HCT116 (cell line): ENCODE data around the gene OSTF1. TPM values are rescaled to one million over a fixed set of nuclear protein-coding genes. Genes with fewer than 3 reads are reported as not detected.

ENCODE experiments used
- ATAC-seq: fragments of 200-7000 bp; cut with Tn5 transposase; 2 replicates; pipeline ENCODE4 v1.9.1; 2020; ENCODE audit warnings: mild to moderate bottlenecking, moderate library complexity
- BruUV-seq: library from RNA; stranded (reverse); fragments of 400-500 nt; replicated peaks from 2 replicates; lab custom pipeline; 2021; lab: Mats Ljungman, UMichigan
- CTCF ChIA-PET: fragments of 300-600 bp; sonication (Branson Sonifier 250); formaldehyde crosslinking; loops from one replicate; lab custom pipeline; 2021; ENCODE audit warnings: antibody characterized with exemption; lab: Charles Lee
- POLR2A ChIA-PET: fragments of 300-600, 350-600 bp; sonication (Branson Sonifier 250); formaldehyde crosslinking; loops from one replicate; lab custom pipeline; 2021; ENCODE audit warnings: antibody characterized with exemption; lab: Charles Lee
- RAD21 ChIA-PET, 2 experiments: fragments of 300-600 bp; sonication (Branson Sonifier 250); formaldehyde crosslinking; loops; one replicate each; lab custom pipeline; 2023; ENCODE audit warnings: low total read pairs in 2 of 2; ENCODE audit not compliant: uncharacterized antibody in 2 of 2, unreplicated experiment in 2 of 2, low non-redundant PET in 1 of 2; lab: Charles Lee
- DNase-seq: peaks from one replicate; pipeline ENCODE4 v3.0.0-alpha.2; 2010; ENCODE audit warnings: low read depth, low spot score
- H2AFZ ChIP-seq: fragments of 200-600 bp; shearing (Covaris generic), sonication (generic); 2 replicates; pipeline ENCODE4 v1.6.1; 2017; ENCODE audit warnings: low read depth, mixed run types, mixed read lengths, antibody characterized with exemption, low read length; ENCODE audit not compliant: poor library complexity, severe bottlenecking
- H3K27ac ChIP-seq: 2 replicates; pipeline ENCODE4 v1.5.1; 2012; ENCODE audit warnings: low read depth, low read length
- H3K27me3 ChIP-seq: fragments of 200-600 bp; sonication (generic); 2 replicates; pipeline ENCODE4 v1.6.1; 2016; ENCODE audit warnings: mixed run types, low read length, mixed read lengths; ENCODE audit not compliant: insufficient read depth
- H3K36me3 ChIP-seq, 2 experiments: fragments of 200-500 bp in 1 of 2; fragments of 200-600 bp in 1 of 2; sonication (Bioruptor generic) in 1 of 2; sonication (generic) in 1 of 2; 2 replicates each; pipeline versions ENCODE4 v1.5.1 to v1.6.1; 2014 to 2016; ENCODE audit warnings: low read length in 2 of 2, inconsistent platforms in 1 of 2, mixed read lengths in 1 of 2, mixed run types in 1 of 2; ENCODE audit not compliant: insufficient read depth in 2 of 2, control insufficient read depth in 1 of 2
- H3K4me1 ChIP-seq, 2 experiments: fragments of 200-600 bp in 1 of 2; sonication (generic) in 1 of 2; 2 replicates each; pipeline versions ENCODE4 v1.5.1 to v1.6.1; 2012 to 2017; ENCODE audit warnings: low read length in 2 of 2, inconsistent platforms in 1 of 2, mild to moderate bottlenecking in 1 of 2, mixed read lengths in 1 of 2, mixed run types in 1 of 2, moderate library complexity in 1 of 2; ENCODE audit not compliant: insufficient read depth in 2 of 2, control insufficient read depth in 1 of 2
- H3K4me2 ChIP-seq: fragments of 200-600 bp; sonication (generic); 2 replicates; pipeline ENCODE4 v1.6.1; 2017; ENCODE audit warnings: mixed run types, low read length, mixed read lengths
- H3K4me3 ChIP-seq, 2 experiments: fragments of 200-600 bp in 1 of 2; sonication (generic) in 1 of 2; replicated peaks in 1 of 2; 2 replicates each; pipeline ENCODE4 v1.5.1; 2011 to 2016; ENCODE audit warnings: low read length in 2 of 2, control low read depth in 1 of 2, low read depth in 1 of 2, mild to moderate bottlenecking in 1 of 2, mixed read lengths in 1 of 2, mixed run types in 1 of 2
- H3K79me2 ChIP-seq: fragments of 200-600 bp; sonication (generic); 2 replicates; pipeline ENCODE4 v1.6.1; 2017; ENCODE audit warnings: mild to moderate bottlenecking, mixed run types, low read length, moderate library complexity, mixed read lengths; ENCODE audit not compliant: insufficient read depth
- H3K9ac ChIP-seq: fragments of 200-600 bp; sonication (generic); 2 replicates; pipeline ENCODE4 v1.6.1; 2016; ENCODE audit warnings: low read length, mixed read lengths
- H3K9me2 ChIP-seq: fragments of 200-600 bp; sonication (generic), shearing (Covaris generic); 2 replicates; pipeline ENCODE4 v1.6.1; 2017; ENCODE audit warnings: mixed run types, mild to moderate bottlenecking, moderate library complexity; ENCODE audit not compliant: insufficient read depth
- H3K9me3 ChIP-seq, 2 experiments: fragments of 200-500 bp in 1 of 2; fragments of 200-600 bp in 1 of 2; sonication (Bioruptor generic) in 1 of 2; sonication (generic) in 1 of 2; 2 replicates each; pipeline ENCODE4 v1.6.1; 2014 to 2017; ENCODE audit warnings: low read length in 2 of 2, mixed read lengths in 2 of 2, inconsistent platforms in 1 of 2, low read depth in 1 of 2, mild to moderate bottlenecking in 1 of 2, mixed run types in 1 of 2, moderate library complexity in 1 of 2; ENCODE audit not compliant: control insufficient read depth in 1 of 2, insufficient read depth in 1 of 2
- H4K20me1 ChIP-seq: fragments of 200-600 bp; sonication (generic), shearing (Covaris generic); 2 replicates; pipeline ENCODE4 v1.6.1; 2017; ENCODE audit warnings: mixed run types, mild to moderate bottlenecking, moderate library complexity; ENCODE audit not compliant: insufficient read depth
- CBX3 ChIP-seq: IDR thresholded peaks from 2 replicates; pipeline ENCODE4 v1.6.1; 2012; ENCODE audit warnings: low read depth
- EGR1 ChIP-seq: IDR thresholded peaks from 2 replicates; pipeline ENCODE4 v1.6.1; 2012; ENCODE audit warnings: low read depth
- ELF1 ChIP-seq: IDR thresholded peaks from 2 replicates; pipeline ENCODE4 v1.6.1; 2012; ENCODE audit warnings: low read depth, borderline replicate concordance
- FOSL1 ChIP-seq: IDR thresholded peaks from 2 replicates; pipeline ENCODE4 v1.6.1; 2012; ENCODE audit warnings: low read depth
- POLR2AphosphoS5 ChIP-seq: IDR thresholded peaks from 2 replicates; pipeline ENCODE4 v1.6.1; 2011; ENCODE audit warnings: mild to moderate bottlenecking, low read depth, low read length, moderate library complexity
- RAD21 ChIP-seq: IDR thresholded peaks from 2 replicates; pipeline ENCODE4 v1.6.1; 2012; ENCODE audit warnings: low read depth, mild to moderate bottlenecking
- SIN3A ChIP-seq: IDR thresholded peaks from 2 replicates; pipeline ENCODE4 v1.6.1; 2012; ENCODE audit warnings: low read depth
- ZNF274 ChIP-seq: fragments of 200-500 bp; sonication (Bioruptor generic); IDR thresholded peaks from 2 replicates; pipeline ENCODE4 v1.6.1; 2014; ENCODE audit warnings: mild to moderate bottlenecking, low read depth, low read length, inconsistent platforms
- intact Hi-C: fragments of 100-400 bp; cut with micrococcal nuclease; formaldehyde crosslinking; loops from 2 replicates; pipeline ENCODE4 v1.10.0; 2022
- total RNA-seq: library from RNA; stranded (reverse); gene quantifications from one replicate; pipeline ENCODE4 v1.2.1, GENCODE V29; 2021; ENCODE audit not compliant: unreplicated experiment
- TF ChIP-seq, protein P1 (sequence below): IDR thresholded peaks from 2 replicates; pipeline ENCODE4 v1.6.1; 2012; ENCODE audit warnings: low read depth

The OSTF1 gene
- total RNA-seq, 1 experiment from 2014 or later = 20.7 TPM

DNA sequence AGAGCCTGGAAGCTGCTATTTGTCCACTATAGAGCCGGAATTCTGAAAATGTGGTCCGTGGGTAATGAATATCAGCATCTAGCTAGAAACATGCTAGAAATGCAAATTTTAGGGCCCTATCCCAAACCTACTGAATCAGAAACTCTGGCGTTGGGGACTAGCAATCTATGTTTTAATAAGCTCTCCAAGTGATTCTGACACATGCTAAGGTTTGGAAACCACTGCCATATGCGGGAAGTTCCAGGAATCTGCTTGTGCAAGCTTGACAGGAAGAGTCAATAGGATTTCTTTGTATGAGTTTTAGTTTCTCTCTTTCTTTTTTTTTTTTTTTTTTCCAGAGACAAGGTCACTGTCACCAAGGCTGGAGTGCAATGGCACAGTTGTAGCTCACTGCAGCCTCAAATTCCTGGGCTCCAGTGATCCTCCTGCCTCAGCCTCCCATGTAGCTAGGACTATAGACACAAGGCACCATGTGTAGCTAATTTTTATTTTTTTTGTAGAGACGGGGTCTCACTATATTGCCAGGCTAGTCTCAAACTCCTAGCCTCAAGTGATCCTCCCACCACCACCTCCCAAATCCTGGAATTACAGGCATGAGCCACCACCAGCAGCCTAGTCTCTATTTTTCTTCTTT lies 33.8 kb upstream of the OSTF1 start:
- Histone ChIP-seq H2AFZ (no peak overlapping the region), H4K20me1 (no peaks in the 10 kb centered on the region), H3K4me1 (no peaks in the 10 kb centered on the region), H3K27ac (no peak overlapping the region), H3K4me2 (no peak overlapping the region), H3K9me2 (no peaks in the 10 kb centered on the region), H3K27me3 (no peaks in the 10 kb centered on the region), H3K79me2 (no peaks in the 10 kb centered on the region), H3K9me3 (no peaks in the 10 kb centered on the region), H3K4me3 (no peak overlapping the region), H3K9ac (no peak overlapping the region), H3K36me3 (no peaks in the 10 kb centered on the region)
- CTCF ChIA-PET = no interaction called here
- intact Hi-C loops = no loop called here
- ATAC-seq = no peak
- TF ChIP-seq CBX3 = no peak
- no peak for TF ChIP-seq ZNF274
- TF ChIP-seq, protein P1, sequence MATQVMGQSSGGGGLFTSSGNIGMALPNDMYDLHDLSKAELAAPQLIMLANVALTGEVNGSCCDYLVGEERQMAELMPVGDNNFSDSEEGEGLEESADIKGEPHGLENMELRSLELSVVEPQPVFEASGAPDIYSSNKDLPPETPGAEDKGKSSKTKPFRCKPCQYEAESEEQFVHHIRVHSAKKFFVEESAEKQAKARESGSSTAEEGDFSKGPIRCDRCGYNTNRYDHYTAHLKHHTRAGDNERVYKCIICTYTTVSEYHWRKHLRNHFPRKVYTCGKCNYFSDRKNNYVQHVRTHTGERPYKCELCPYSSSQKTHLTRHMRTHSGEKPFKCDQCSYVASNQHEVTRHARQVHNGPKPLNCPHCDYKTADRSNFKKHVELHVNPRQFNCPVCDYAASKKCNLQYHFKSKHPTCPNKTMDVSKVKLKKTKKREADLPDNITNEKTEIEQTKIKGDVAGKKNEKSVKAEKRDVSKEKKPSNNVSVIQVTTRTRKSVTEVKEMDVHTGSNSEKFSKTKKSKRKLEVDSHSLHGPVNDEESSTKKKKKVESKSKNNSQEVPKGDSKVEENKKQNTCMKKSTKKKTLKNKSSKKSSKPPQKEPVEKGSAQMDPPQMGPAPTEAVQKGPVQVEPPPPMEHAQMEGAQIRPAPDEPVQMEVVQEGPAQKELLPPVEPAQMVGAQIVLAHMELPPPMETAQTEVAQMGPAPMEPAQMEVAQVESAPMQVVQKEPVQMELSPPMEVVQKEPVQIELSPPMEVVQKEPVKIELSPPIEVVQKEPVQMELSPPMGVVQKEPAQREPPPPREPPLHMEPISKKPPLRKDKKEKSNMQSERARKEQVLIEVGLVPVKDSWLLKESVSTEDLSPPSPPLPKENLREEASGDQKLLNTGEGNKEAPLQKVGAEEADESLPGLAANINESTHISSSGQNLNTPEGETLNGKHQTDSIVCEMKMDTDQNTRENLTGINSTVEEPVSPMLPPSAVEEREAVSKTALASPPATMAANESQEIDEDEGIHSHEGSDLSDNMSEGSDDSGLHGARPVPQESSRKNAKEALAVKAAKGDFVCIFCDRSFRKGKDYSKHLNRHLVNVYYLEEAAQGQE = no peak
- TF ChIP-seq SIN3A = no peak
- RAD21 ChIA-PET = no interaction called here
- BruUV-seq = no TSS peak
- no peak for DNase-seq
- POLR2A ChIA-PET = no interaction called here

DNA sequence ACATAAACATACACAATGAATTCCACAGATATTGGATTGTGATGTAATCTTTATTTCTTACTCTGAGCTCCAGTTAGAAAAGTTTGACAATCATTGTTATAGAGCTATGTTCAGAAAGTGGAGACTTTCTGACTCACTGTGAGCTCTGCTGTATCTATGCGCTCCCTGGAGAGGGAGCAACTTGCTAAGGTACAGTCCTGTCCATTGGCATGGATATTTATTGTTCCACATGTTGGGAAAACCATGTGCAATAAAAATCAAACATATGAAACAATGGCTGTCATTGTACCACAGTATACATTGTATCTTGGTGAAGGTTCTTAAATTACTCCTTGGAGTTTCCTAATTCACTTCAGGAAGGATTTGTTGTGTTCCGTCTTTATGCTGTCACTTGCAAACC lies 27.1 kb upstream of the OSTF1 start:
- ChIA-PET CTCF (no interaction called here), POLR2A (interaction anchor here (1.2 kb wide), 1 partner anchor 33 kb away, joined by 3 read pairs; the partner anchor contains the start of gene CARNMT1), RAD21 (no interaction called here)
- no peaks in the 10 kb centered on the region for H3K36me3 ChIP-seq
- no peaks in the 10 kb centered on the region for H3K4me1 ChIP-seq
- no peak overlapping the region for H3K4me2 ChIP-seq
- no TSS peak for BruUV-seq
- H3K9ac ChIP-seq = no peak overlapping the region
- no peak overlapping the region for H3K4me3 ChIP-seq
- H3K27ac ChIP-seq = no peak overlapping the region
- no peak for DNase-seq
- H3K9me3 ChIP-seq = no peaks in the 10 kb centered on the region
- no peaks in the 10 kb centered on the region for H3K27me3 ChIP-seq
- H4K20me1 ChIP-seq = no peaks in the 10 kb centered on the region
- intact Hi-C loops = no loop called here
- ATAC-seq = no peak
- no peaks in the 10 kb centered on the region for H3K79me2 ChIP-seq
- no peak for TF ChIP-seq ELF1
- no peak for TF ChIP-seq POLR2AphosphoS5
- no peak for TF ChIP-seq FOSL1
- no peak for TF ChIP-seq EGR1
- TF ChIP-seq RAD21 = no peak
- H2AFZ ChIP-seq = no peak overlapping the region
- no peaks in the 10 kb centered on the region for H3K9me2 ChIP-seq
